HG03025 (cell line): ENCODE measurements around the gene LRRC59.
"Not testable (repeated sequence)": the region's sequence is repeated elsewhere in the genome, so short reads cannot be mapped to it uniquely, and the experiment has no call there.

Experiments used
- ATAC-seq: cut with Tn5 transposase; IDR thresholded peaks from one replicate; pipeline ENCODE4 v1.9.1; 2021; ENCODE audit warnings: mild to moderate bottlenecking, moderate library complexity; ENCODE audit not compliant: unreplicated experiment, low FRiP score

Gene LRRC59

DNA sequence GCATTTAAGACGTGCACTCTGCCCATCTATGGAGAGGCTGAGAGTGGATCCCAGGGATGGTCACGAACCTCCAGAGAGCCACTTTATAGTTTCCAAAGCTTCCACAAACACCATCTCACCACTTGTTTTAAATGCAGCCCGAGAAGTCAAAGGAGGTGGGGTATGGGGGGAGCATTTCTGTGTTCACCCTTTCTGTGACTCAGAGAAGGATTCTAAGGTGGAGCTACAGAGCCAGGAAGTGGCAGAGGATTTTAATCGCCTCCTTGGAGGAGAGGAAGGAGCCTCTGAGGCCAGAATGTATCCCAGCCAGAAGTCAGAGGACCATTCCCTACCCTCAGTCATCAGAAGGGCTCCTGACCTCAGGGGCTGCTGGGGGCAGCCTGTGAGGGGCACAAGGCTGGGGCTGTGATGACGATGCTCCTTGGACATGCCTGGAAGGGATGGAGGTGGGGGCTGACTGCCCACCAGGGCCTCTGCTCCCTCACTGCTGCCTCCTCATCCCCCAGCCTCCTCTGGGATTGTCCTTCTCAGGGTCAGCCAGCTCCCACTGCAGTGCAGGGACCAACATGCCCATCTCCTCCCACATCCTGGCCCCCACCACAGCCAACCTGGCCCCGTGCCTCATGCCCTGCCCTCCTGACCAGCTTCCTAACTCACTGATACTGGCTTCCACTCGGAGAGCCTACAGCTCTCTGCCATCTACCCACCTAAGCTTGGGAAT lies 48.6 kb downstream of the LRRC59 start:
- ATAC-seq, result no peak

DNA sequence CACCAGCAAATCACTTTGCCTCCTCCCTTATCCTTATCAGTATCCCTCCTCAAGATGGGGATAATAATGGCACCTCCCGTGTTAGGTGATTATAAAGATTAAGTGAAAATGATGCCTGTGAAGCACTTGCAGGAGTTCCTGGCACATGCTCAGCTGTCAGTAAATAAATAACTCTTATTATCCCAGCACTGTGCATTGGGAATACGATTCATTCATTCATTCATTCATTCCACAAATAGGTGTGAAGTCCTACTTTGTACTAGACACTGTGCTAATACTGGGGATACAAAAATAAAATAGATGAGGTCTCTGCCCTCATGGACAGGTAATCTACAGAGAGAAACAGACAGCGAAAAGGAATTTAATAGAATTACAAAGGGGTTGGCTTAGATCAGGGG lies 49.4 kb downstream of the LRRC59 start:
- ATAC-seq, result no peak

DNA sequence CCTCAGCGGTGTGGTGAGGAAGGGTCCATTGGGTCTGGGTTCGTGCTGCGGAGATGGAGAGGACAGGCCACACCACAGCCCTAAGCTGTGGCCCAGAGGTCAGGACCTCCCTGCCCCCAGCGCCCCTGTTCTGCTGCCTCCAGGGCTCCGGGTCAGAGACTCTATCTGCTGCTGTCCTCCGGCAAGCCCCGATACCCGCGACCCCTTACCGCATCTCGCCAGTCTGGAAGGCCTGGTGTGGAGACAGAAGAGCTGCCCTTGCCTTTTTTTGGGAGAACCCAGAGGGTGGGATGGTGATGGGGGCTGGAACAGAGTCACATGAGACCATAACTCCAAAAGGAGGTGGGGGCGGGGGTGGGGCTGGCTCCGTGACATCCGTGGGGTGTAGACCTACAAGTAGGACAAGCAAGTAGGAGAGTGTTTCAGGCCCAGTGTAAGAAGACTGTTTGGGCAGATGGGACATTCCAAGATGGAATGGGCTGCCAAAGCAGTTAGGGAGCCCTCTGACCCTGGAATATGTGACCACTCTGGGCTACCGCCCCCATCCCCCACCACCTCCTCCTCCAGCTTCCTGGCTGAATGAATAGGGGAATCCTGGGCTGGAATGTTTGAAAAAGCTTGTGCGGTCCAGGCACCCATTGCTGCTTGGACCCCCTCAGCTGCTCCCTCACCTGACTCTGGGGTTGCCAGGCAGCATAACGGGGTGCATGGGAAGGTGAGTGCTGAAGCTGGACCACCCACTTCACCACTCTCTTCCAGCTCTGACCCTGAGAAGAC lies 50.0 kb downstream of the LRRC59 start:
- no peak for ATAC-seq

DNA sequence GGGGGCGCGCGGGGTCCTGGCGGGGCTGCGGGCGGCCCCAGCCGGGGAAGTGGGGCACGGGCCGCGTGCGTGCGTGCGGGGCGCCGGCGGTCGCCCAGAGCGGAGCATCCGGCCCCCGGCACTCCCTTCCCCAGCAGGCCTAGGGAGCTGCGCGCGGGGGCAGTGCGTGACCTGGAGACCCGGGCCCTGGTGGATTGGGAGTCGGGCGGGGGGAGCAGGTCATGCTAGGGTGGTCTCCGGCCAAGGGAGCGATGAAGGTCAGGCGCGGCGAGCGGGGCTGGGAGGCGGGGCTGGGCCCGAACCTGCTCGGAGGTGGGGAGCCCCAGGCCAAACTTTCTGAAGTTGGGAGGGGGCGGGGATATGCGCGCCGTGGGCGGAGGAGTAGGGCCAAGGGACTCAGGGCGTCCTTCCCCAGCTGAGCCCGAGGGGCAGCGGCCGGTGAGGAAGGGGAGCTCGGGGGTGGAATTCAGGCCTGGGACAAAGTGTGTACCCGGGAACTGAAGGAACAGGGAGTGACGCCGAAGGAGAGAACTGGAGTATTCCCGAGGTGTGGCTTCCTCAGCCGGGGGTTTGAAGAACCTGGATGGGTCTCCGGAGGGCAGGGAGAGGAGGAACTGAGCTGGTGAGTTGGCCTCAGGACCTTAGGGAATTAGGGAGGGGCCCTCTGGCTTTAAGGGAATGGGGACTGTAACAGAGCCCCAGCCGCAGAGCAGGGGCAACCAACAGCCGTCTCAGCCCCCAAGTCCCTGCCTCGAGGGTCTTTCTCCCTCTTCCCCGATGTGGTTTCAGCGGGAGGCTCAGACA lies 50.8 kb downstream of the LRRC59 start:
- ATAC-seq, result peak; percentile 48

DNA sequence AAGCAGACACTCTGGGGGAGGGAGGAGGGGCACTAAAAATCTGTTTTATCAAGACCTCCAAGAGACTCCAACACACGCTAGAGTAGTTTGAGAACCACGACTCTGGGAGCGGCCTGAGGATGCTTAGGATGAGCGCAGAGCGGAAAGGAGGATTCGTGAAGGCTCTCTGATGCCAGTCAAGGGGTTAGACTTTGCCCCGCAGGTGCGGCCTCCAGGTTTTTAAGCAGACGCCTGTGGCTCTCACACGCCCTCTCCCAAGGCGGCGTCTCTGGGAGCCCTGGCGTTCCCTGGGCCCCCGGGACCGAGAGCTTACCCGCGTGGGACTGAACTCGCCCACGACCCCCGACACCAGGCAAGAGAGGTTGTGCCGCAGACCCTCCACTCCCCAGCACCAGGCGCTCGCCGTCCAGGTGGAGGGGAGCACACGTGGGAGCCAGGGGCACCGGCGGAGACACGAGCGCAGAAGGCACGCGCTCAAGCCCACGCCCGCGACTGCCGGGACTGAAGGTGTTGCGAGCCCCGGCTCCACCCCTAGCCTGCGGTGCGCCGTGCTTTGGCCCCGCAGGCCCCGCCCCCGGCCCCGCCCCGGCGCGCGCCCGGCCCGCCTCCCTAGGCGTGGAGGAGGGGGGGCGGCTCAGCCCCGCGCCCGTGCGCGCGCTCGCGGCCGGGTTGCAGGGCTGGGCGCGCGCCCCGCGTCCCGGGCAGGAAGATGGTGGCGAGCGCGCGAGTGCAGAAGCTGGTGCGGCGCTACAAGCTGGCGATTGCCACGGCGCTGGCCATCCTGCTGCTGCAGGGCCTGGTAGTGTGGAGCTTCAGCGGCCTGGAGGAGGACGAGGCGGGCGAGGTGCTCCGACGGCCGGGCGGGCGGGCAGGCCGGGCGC lies 51.7 kb downstream of the LRRC59 start, which contains the start of gene XYLT2:
Gene XYLT2, plus strand, starts transcription at position 695 of the 881 bp plus-strand sequence. Its CDS starts 15 bp downstream, at position 710.
- peak; percentile 68 for ATAC-seq

DNA sequence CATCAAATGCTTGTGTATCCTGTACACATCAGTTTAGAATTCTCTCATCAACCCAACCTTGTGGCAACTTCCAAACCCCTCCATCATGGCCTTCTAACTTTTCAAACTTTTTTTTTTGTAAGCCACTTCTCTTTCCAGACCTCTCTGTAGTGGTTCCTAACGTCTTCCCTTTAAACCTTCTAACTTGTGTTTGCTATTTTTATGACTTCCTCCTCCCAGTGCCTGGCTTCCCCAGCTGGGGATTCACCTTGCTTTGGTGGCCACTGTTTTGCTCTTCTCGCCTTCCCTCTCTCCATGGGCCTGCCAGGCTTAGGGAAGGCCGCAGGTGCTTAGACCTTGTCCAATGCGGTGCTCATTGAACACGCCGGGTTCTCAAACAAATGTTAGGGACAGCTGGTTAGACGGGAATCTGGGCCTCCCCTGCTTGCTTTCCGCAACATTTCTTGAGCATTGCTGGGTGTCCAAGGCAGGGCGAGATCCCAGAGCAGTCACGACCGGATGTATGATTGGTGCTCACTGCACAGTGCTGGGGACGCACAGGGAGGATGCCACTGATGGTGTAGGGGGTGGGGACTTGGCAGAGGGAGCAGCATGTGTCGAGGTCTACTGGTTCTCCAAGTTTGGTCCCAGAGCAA lies 52.5 kb downstream of the LRRC59 start:
- ATAC-seq, result no peak

DNA sequence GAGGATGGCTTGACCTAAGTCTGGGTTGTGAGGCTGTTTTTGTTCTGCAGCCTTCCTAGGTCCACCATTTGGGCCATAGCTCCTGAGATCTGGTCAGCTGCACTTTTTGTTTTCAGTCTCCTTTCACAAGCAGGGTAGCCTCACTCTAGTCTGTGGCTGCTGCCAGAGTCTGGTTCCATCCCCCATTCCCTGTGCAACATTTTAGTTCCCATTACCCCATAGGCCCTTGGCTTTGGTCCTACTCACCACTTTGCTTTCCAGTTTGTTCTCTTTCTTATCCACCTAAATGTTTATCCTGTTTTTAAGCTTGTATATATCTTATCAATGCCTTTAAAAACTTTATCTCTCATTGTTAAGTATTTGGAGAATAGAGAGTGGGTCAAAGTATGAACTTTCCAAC lies 57.9 kb downstream of the LRRC59 start:
- ATAC-seq, result no peak

DNA sequence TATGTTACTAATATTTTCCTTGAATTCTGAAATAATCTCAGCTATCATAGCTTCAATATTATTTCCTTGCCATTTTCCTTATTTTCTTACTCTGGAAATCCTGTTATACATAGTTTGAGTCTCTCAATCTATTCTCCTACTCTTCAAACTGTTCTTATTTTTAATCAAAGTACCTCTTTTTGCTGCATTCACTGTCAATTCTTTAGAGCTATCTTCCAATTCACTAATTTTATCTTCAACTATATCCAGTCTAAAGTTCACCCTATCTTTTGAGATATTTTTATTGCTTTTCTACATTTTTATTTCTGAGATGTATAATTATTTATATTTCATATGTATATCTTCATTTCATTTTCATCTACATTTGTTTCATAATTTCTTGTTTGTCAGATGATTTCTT lies 58.7 kb downstream of the LRRC59 start:
- ATAC-seq, result no peak

DNA sequence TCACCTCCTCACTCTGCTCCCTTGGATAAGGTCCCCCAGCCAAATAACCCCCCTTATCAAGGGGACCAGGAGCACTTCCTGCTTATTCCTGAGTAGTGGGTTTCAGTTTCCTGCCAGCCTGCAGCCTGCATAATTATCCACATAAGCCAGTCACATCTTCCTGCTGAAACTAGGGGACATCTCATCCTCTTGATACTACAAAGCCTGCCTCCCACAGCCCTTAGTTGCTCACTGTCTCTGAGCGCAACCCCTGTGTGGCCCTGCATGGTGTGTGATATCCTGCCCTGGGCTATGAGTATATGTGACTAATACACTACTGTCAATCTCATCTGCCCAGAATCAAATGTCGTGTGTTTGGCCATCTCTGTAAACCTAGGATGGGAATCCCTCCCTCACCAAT lies 59.4 kb downstream of the LRRC59 start:
- no peak for ATAC-seq

DNA sequence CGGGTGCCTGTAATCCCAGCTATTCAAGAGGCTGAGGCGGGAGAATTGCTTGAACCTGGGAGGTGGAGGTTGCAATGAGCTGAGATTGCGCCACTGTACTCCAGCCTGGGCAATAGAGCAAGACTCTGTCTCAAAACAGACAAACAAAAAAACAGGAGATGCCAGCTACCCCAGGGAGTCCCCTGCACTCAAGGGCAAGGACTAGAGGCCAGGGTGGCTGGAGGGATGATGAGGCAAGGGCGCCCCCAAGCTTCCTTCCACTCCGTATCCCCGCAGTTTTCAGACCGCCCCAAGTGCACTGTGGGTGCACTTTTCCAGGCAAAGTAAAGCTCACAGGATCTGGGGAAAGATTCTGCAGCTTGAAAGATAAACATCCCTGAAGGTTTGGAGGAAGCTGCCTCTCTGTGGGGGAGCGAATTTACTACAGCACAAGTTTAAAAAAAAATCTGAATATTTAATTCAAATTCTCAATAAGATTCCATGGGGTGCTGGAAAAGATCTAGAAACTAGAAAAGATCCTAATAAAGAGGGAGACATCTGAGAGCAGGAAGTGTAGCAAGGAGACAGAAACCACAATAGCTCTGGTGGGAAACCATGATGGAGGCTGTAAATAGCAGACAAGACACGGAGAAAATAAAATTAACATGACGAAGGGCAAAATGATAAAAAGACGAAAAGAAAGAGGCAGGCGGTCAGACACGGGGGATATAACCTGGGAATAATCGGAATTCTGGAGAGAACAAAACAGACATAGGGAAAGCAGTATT lies 63.8 kb downstream of the LRRC59 start:
- not testable (repeated sequence) for ATAC-seq

DNA sequence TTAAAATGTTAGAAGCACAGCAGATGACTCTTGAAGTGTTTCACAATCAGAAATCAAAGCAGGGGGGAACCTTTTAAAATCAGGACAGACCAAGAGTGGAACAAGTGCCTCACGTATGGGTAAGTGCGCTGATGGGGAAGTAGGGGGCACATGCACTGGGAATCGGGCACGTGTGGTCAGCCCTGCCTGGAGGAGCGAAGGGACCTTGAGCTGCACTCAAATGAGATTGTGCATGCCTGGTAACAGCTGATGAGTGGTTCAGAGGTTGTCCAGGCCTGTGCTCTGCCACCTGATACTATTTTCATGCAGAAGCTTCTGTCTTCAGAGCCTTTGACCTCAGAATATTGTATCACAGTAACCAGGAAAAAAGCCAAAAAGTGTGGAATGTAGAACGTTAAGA lies 65.1 kb downstream of the LRRC59 start:
- no peak for ATAC-seq
